ENCODE measurements around the gene DELE1. TPM values are rescaled to one million over a fixed set of nuclear protein-coding genes. Genes with fewer than 3 reads are reported as not detected.

The DELE1 gene
- total RNA-seq, 1 experiment from 2014 or later: 81.5 TPM

DNA sequence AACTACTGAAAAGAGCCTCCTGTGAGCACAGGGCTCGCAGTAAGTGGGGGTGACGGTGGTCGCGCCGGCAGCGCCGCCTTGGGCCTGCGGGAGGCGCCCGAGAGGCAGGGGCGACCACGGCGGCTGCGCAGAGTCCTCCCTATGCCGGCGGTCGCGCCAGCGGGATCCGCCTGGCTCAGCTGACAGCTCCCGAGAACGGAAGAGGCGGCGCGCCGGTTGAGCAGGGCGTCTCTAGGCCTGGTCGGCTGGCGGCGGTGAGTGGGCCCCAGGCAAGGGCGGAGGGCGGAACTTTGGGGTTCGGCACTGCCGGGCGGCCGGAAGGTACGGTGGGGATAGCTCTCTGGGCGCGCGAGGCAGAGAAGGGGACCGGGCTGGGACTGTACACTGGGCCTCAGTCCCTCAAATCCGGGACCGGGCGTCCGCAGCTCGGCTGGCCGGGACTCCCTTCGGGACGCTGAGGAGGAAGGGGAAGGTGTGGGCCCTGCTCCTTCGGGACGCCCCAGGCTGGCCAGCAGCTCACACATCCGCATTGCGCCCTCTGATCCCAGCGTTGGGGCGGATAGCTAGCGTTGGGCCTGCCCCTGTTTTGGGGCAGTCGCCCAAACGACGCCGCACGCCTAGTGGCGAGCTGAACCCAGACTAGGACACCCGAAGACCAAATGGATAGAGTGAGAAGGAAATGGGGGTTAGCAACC lies 45.4 kb downstream of the DELE1 start, which contains the start of gene RNF14 (continued):
- TF ChIP-seq, protein P1, sequence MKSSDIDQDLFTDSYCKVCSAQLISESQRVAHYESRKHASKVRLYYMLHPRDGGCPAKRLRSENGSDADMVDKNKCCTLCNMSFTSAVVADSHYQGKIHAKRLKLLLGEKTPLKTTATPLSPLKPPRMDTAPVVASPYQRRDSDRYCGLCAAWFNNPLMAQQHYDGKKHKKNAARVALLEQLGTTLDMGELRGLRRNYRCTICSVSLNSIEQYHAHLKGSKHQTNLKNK (CRISPR knock-in tag; IDR thresholded peaks at IDR 0.05): no peak
- peak; percentile 88; the same call in 1 of the 2 replicates for TF ChIP-seq ETV6 (CRISPR knock-in tag; IDR thresholded peaks at IDR 0.05)
- TF ChIP-seq, protein P2, sequence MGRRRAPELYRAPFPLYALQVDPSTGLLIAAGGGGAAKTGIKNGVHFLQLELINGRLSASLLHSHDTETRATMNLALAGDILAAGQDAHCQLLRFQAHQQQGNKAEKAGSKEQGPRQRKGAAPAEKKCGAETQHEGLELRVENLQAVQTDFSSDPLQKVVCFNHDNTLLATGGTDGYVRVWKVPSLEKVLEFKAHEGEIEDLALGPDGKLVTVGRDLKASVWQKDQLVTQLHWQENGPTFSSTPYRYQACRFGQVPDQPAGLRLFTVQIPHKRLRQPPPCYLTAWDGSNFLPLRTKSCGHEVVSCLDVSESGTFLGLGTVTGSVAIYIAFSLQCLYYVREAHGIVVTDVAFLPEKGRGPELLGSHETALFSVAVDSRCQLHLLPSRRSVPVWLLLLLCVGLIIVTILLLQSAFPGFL (CRISPR knock-in tag; IDR thresholded peaks at IDR 0.05; ENCODE audit: borderline replicate concordance): no peak
- TF ChIP-seq TP53 (CRISPR knock-in tag; IDR thresholded peaks at IDR 0.05): no peak
- no peak for TF ChIP-seq NFYB (CRISPR knock-in tag; conservative IDR thresholded peaks at IDR 0.05; ENCODE audit: low read depth)
- TF ChIP-seq, protein P3, sequence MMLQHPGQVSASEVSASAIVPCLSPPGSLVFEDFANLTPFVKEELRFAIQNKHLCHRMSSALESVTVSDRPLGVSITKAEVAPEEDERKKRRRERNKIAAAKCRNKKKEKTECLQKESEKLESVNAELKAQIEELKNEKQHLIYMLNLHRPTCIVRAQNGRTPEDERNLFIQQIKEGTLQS (CRISPR knock-in tag; conservative IDR thresholded peaks at IDR 0.05): no peak
- peak; percentile 53 for TF ChIP-seq GABPB1 (CRISPR knock-in tag; IDR thresholded peaks at IDR 0.05)
- TF ChIP-seq ZNF219 (CRISPR knock-in tag; IDR thresholded peaks at IDR 0.05; ENCODE audit: borderline replicate concordance): no peak
- no peak for TF ChIP-seq FOXJ3 (CRISPR knock-in tag; IDR thresholded peaks at IDR 0.05; ENCODE audit: borderline replicate concordance)
- TF ChIP-seq TCF7 (CRISPR knock-in tag; IDR thresholded peaks at IDR 0.05; ENCODE audit: low read depth): no peak
- TF ChIP-seq, protein P4, sequence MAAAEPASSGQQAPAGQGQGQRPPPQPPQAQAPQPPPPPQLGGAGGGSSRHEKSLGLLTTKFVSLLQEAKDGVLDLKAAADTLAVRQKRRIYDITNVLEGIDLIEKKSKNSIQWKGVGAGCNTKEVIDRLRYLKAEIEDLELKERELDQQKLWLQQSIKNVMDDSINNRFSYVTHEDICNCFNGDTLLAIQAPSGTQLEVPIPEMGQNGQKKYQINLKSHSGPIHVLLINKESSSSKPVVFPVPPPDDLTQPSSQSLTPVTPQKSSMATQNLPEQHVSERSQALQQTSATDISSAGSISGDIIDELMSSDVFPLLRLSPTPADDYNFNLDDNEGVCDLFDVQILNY (CRISPR knock-in tag; IDR thresholded peaks at IDR 0.05): peak; percentile 74; the same call in 1 of the 2 replicates
- TF ChIP-seq, protein P5, sequence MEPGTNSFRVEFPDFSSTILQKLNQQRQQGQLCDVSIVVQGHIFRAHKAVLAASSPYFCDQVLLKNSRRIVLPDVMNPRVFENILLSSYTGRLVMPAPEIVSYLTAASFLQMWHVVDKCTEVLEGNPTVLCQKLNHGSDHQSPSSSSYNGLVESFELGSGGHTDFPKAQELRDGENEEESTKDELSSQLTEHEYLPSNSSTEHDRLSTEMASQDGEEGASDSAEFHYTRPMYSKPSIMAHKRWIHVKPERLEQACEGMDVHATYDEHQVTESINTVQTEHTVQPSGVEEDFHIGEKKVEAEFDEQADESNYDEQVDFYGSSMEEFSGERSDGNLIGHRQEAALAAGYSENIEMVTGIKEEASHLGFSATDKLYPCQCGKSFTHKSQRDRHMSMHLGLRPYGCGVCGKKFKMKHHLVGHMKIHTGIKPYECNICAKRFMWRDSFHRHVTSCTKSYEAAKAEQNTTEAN (CRISPR knock-in tag; IDR thresholded peaks at IDR 0.05): peak; percentile 85; the same call in 1 of the 2 replicates
- TF ChIP-seq ZNF416 (CRISPR knock-in tag; IDR thresholded peaks at IDR 0.05): no peak
- TF ChIP-seq, protein P6, sequence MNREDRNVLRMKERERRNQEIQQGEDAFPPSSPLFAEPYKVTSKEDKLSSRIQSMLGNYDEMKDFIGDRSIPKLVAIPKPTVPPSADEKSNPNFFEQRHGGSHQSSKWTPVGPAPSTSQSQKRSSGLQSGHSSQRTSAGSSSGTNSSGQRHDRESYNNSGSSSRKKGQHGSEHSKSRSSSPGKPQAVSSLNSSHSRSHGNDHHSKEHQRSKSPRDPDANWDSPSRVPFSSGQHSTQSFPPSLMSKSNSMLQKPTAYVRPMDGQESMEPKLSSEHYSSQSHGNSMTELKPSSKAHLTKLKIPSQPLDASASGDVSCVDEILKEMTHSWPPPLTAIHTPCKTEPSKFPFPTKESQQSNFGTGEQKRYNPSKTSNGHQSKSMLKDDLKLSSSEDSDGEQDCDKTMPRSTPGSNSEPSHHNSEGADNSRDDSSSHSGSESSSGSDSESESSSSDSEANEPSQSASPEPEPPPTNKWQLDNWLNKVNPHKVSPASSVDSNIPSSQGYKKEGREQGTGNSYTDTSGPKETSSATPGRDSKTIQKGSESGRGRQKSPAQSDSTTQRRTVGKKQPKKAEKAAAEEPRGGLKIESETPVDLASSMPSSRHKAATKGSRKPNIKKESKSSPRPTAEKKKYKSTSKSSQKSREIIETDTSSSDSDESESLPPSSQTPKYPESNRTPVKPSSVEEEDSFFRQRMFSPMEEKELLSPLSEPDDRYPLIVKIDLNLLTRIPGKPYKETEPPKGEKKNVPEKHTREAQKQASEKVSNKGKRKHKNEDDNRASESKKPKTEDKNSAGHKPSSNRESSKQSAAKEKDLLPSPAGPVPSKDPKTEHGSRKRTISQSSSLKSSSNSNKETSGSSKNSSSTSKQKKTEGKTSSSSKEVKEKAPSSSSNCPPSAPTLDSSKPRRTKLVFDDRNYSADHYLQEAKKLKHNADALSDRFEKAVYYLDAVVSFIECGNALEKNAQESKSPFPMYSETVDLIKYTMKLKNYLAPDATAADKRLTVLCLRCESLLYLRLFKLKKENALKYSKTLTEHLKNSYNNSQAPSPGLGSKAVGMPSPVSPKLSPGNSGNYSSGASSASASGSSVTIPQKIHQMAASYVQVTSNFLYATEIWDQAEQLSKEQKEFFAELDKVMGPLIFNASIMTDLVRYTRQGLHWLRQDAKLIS (CRISPR knock-in tag; IDR thresholded peaks at IDR 0.05; ENCODE audit: borderline replicate concordance): peak; percentile 44; the same call in 1 of the 2 replicates
- no peak for TF ChIP-seq ELF4 (CRISPR knock-in tag; IDR thresholded peaks at IDR 0.05; ENCODE audit: low read depth)
- TF ChIP-seq, protein P7, sequence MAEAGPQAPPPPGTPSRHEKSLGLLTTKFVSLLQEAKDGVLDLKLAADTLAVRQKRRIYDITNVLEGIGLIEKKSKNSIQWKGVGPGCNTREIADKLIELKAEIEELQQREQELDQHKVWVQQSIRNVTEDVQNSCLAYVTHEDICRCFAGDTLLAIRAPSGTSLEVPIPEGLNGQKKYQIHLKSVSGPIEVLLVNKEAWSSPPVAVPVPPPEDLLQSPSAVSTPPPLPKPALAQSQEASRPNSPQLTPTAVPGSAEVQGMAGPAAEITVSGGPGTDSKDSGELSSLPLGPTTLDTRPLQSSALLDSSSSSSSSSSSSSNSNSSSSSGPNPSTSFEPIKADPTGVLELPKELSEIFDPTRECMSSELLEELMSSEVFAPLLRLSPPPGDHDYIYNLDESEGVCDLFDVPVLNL (CRISPR knock-in tag; IDR thresholded peaks at IDR 0.05; ENCODE audit: borderline replicate concordance, low read depth): no peak
- TF ChIP-seq, protein P8, sequence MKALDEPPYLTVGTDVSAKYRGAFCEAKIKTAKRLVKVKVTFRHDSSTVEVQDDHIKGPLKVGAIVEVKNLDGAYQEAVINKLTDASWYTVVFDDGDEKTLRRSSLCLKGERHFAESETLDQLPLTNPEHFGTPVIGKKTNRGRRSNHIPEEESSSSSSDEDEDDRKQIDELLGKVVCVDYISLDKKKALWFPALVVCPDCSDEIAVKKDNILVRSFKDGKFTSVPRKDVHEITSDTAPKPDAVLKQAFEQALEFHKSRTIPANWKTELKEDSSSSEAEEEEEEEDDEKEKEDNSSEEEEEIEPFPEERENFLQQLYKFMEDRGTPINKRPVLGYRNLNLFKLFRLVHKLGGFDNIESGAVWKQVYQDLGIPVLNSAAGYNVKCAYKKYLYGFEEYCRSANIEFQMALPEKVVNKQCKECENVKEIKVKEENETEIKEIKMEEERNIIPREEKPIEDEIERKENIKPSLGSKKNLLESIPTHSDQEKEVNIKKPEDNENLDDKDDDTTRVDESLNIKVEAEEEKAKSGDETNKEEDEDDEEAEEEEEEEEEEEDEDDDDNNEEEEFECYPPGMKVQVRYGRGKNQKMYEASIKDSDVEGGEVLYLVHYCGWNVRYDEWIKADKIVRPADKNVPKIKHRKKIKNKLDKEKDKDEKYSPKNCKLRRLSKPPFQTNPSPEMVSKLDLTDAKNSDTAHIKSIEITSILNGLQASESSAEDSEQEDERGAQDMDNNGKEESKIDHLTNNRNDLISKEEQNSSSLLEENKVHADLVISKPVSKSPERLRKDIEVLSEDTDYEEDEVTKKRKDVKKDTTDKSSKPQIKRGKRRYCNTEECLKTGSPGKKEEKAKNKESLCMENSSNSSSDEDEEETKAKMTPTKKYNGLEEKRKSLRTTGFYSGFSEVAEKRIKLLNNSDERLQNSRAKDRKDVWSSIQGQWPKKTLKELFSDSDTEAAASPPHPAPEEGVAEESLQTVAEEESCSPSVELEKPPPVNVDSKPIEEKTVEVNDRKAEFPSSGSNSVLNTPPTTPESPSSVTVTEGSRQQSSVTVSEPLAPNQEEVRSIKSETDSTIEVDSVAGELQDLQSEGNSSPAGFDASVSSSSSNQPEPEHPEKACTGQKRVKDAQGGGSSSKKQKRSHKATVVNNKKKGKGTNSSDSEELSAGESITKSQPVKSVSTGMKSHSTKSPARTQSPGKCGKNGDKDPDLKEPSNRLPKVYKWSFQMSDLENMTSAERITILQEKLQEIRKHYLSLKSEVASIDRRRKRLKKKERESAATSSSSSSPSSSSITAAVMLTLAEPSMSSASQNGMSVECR (CRISPR knock-in tag; IDR thresholded peaks at IDR 0.05; ENCODE audit: borderline replicate concordance): peak; percentile 94
- TF ChIP-seq, protein P9, sequence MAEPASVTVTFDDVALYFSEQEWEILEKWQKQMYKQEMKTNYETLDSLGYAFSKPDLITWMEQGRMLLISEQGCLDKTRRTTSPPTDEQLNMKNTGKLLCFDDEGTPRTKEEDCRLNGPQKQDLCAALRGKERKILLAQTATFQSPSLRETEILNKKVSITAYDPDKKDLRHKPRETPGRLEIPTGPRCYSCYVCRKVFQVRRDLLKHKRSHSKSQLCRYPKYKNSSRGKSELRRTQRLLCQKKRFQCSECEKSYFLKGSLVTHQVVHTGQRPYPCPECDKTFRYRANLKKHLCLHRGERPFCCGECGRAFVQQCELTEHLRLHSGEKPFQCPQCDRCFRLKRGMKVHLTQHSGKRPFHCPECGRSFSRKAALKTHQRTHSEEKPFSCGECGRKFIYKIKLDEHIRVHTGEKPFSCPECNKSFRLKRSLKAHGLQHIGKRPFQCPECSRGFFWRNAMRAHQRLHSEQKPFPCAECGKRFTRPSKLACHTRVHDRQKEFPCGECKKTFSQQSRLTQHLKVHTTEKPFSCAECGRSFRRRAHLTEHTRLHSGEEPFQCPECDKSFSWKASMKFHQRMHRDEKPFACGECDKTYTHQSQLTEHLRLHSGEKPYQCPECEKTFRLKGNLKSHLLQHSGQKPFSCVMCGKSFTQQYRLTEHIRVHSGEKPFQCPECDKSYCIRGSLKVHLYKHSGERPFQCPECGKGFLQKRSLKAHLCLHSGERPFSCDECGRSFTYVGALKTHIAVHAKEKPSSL (CRISPR knock-in tag; conservative IDR thresholded peaks at IDR 0.05): no peak
- TF ChIP-seq, protein P10, sequence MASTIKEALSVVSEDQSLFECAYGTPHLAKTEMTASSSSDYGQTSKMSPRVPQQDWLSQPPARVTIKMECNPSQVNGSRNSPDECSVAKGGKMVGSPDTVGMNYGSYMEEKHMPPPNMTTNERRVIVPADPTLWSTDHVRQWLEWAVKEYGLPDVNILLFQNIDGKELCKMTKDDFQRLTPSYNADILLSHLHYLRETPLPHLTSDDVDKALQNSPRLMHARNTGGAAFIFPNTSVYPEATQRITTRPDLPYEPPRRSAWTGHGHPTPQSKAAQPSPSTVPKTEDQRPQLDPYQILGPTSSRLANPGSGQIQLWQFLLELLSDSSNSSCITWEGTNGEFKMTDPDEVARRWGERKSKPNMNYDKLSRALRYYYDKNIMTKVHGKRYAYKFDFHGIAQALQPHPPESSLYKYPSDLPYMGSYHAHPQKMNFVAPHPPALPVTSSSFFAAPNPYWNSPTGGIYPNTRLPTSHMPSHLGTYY (CRISPR knock-in tag; IDR thresholded peaks at IDR 0.05): no peak
